ENCODE measurements around the gene SMU1.

GRCh38 chr9:33111631-33112030 is 35.2 kb upstream of the SMU1 start:
- TF ChIP-seq MLX (CRISPR knock-in tag; IDR thresholded peaks at IDR 0.05): no peak
- no peak for TF ChIP-seq ZNF121 (CRISPR knock-in tag; IDR thresholded peaks at IDR 0.05)

Data from WTC11 (cell line).